GM12873 (cell line): Measurements from ENCODE around the gene MAP3K10.

ENCODE experiments used
- TF ChIP-seq, protein P1 (sequence below): IDR thresholded peaks from 2 replicates; pipeline ENCODE4 v1.5.1; 2012; ENCODE audit warnings: low read depth, mild to moderate bottlenecking, moderate library complexity, low read length, control low read depth; ENCODE audit not compliant: insufficient read depth; ENCODE audit errors: missing control alignments

Gene MAP3K10

DNA sequence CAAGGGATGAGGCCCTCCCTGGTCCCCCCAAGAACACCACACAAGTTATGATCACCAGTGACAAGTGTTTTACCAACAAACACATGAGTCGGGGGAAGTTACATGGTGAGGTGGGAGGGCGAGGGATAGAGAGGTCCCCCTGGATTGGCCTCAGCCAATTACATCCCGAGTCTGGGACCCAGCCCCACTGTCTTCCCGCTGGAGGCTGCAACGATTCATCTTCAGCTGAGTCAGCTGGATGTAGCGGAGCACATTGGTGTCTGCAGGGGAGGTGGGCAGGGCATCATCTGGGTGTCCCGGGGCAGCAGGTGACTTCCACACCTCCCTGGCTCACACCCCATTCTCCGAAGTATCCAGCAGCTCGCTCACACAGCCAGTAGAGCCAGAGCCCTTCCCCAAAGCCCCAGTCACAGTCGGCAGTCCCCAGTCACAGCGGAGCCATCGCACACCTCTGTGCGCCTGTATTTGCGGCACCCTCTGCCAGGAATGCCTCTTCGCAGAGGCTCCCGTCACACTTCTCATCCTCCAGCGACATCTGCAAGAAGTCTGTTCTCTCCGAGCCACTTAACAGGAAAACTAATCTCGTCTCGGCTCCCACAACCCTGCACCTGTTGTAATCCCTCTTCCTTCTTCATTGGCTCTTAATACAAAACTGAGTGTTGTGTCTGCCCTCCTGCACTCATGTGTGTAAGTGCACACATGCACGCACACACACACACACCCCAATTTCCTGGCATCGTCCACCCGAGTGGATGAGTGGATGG is 25.0 kb downstream of the MAP3K10 start:
- TF ChIP-seq, protein P1, sequence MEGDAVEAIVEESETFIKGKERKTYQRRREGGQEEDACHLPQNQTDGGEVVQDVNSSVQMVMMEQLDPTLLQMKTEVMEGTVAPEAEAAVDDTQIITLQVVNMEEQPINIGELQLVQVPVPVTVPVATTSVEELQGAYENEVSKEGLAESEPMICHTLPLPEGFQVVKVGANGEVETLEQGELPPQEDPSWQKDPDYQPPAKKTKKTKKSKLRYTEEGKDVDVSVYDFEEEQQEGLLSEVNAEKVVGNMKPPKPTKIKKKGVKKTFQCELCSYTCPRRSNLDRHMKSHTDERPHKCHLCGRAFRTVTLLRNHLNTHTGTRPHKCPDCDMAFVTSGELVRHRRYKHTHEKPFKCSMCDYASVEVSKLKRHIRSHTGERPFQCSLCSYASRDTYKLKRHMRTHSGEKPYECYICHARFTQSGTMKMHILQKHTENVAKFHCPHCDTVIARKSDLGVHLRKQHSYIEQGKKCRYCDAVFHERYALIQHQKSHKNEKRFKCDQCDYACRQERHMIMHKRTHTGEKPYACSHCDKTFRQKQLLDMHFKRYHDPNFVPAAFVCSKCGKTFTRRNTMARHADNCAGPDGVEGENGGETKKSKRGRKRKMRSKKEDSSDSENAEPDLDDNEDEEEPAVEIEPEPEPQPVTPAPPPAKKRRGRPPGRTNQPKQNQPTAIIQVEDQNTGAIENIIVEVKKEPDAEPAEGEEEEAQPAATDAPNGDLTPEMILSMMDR: no peak

GRCh38 chr19:40216777-40217026 is 25.5 kb downstream of the MAP3K10 start:
- TF ChIP-seq, protein P1: no peak

DNA sequence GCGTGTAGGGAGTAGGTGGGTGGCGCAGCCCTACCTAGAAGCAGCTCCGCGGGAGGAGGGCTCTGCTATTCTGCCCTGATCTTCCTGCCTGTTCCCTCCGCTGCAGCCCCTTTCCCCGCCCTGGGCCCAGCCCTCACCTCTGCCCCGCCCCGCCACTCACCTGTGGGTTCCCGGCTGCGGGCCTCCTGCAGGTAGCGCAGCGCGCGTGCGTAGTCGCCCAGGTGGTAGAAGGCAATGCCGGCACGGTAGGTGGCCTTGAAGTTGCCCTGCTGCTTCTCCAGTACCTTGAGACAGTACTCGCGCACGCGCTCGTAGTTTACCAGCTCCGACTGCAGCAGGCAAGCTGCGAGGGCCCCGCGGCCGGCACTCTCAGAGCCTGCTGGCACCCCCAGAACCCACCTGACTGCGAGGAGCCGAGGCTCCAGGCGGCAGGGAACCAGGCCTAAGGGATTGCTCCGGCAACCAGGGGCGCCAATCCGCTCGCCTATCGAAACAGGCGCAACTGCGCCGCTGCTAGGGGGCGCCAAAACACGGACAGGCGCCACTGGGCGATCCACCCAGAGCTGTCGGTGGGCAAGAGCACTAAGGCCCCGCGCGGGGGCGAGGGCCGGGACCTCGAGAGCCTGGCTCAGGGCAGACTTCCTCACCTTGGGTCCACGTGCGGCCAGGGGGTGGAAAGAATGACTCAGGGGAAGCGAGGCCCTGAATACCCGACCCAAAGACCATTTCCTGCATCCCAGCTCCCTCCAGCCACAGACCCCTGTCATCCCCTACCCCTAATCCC is 26.0 kb downstream of the MAP3K10 start:
- TF ChIP-seq, protein P1: peak; percentile 41

- TF ChIP-seq, protein P1: no peak
These were observed 27.0 kb downstream of the MAP3K10 start, which contains the start of gene TTC9B for GRCh38 chr19:40217934-40218890. TSS of gene TTC9B (minus strand) at chr19:40218384. CDS start at chr19:40218381, 3 bp downstream.

DNA sequence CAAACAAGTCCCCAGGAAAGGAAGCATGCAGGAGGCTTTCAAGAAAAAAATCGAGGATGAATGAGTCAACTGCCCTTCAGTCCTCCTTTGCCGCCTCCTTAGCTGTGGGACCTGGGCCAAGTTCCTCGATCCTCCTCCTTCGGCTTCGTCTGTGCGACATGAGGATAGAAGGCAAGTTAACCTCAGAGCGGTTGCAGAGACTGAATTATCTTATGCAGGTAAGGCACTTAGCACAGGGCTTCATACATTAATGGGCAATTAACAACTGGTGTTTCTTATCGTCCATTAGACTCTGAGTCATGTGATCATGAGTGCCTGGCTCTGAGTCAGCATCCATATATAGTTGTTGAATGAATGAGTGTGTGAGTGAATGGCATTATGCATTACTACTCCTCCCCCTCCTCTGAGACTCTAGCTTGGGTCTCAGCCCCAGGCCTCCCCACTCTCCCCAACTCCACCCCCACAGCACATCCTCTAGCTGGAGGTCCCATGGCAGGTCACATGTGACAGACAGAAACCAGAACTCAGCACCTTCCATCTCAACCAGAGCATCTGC is 28.6 kb downstream of the MAP3K10 start:
- TF ChIP-seq, protein P1: no peak

DNA sequence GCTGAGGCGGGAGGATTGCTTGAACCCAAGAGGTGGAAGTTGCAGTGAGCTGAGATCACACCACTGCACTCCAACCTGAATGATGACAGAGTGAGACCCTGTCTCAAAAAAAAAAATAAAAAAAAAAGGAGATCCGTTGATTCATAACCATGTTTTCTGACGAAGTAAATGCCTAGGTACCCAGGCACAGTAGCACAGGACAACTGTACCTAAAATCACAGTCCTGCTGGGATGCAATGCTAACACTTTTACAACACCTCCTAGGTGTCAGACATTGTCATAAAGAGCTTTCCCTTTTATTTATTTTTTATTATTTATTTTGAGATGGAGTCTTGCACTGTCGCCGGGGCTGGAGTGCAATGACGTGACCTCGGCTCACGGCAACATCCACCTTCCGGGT is 29.4 kb downstream of the MAP3K10 start:
- TF ChIP-seq, protein P1: no peak
